NCI-H446 treated with DMSO at 0.1 percent for 48 hours (cell line): ENCODE data around the gene KCNIP3.

Experiments
- DNase-seq: peaks from one replicate; lab custom pipeline; 2025; lab: John Stamatoyannopoulos, UW

Gene KCNIP3

GRCh38 chr2:95328358-95329125 lies 31.4 kb downstream of the KCNIP3 start:
- no peak for DNase-seq

DNA sequence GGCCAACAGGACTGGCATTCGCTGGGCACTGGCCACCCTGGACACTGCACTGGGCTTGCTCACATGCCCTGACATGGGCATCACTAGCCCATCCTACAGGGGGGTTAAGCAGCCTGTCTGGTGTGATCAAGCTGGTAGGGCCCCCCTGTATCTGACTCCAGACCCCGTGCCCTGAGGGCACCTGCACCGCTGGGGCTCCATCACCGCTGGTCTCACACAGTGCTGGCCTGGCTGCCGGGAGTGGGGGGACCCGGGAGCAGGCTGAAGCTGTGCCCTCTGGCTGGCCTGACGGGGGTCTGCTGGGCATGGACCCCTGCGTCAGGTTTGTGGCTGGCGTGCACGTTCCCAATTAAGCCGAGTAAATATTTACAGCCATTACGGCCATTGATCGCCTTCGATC lies 32.3 kb downstream of the KCNIP3 start:
- DNase-seq, result no peak

GRCh38 chr2:95329891-95330793 lies 33.0 kb downstream of the KCNIP3 start:
- DNase-seq, result no peak

DNA sequence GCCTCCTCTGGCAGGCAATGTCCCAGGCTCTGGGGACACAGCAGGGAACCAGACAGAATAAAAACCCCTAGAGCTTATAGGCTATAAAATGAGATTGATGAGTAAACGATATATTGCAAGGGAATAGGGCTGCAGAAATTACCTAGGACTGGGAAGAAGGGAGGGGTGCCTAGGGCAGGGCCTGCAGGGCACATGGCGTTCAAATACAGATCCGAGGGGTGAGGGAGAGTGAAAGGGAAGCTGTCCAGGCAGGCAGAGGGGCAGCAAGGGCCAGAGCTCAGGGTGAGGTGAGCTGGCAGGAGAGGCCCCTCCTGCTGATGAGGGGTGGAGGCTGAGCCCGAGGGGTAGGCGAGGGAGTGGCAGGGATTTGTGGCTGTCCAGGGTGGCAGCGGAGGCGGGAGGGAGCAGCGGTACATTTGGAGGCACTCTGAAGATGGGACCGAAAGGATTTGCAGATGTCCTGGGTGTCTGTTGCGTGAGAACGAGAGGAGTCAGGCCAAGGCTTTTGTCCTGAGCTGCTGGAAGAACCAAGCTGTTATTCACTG lies 33.7 kb downstream of the KCNIP3 start:
- no peak for DNase-seq

DNA sequence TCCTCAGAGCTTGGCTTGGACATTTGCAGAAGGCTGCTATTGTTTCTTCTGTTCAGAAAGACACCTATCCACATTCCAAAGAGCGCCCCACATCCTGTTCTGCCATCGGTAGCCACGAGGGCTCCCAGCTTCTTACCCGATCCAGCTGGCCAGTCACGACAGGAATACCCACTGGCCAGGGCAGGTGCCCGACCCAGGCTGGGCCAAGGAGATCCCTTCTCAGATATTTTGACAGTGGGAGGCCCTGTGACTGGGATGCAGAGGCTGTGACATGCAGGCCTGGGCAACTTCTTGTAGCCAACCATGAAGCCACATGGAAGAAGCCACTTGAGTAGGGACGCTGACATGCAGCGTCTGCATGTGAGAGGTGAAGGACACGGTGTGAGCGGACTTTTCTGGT lies 34.5 kb downstream of the KCNIP3 start:
- DNase-seq, result no peak

DNA sequence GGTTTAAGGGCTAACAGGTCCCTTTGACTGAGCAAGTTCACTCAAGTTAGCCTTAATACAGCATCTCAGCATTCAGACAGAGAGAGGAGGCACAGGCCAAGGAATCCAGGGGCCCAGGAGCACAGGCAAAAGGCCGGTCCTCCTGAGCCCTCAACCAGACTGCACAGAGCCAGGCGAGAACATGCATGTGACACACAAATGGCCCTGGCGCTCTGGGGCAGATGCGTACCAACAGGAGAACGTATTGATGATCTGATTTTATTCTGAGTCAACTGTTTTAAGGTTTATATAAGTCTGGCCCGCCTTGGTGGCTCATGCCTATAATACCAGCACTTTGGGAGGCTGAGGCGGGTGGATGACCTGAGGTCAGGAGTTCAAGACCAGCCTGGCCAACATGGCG lies 34.9 kb downstream of the KCNIP3 start:
- DNase-seq, result no peak

DNA sequence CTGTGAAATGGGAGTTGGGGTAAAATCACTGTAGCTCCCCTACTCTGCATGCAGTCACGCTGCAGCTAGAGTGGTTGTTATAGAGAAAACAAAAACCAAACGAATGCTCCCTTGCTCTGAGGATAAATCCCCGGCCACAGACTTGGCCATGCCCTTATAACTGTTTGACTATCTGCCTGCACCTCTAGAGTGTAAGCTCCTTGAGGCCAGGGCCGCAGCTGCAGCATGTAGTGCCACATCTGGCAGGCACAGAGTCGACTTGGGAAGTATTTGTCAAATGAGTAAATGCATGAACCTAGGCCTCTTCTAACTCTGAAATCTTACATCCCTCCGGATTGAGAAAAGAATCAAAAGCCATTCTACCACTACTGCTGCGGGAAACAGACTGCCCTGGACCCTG lies 35.9 kb downstream of the KCNIP3 start:
- no peak for DNase-seq

DNA sequence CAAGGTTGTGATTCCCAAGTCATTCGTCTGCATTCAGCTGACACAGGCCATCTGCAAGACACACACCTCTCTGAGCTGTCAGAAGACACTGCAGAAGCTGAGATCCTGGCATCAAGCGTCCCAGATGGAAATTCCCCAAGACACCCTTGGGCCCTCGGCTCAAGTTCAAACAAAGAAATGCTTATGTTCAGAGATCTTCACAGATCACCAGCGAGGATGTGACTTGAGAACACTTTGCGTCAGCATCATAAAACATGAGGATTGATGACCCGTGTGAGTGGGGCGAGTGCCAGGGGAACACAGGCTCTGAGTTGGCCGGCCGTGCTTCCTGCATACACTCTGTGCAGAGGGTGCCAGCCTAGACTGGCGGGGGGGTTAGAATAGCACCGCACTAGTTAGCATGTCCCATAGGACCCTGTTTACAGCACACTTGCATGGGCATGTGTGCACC lies 36.8 kb downstream of the KCNIP3 start:
- no peak for DNase-seq

GRCh38 chr2:95334916-95335641 lies 37.9 kb downstream of the KCNIP3 start:
- no peak for DNase-seq

GRCh38 chr2:95336406-95336805 lies 39.3 kb downstream of the KCNIP3 start:
- DNase-seq, result no peak

- DNase-seq, result no peak
These were observed 40.7 kb downstream of the KCNIP3 start for GRCh38 chr2:95337829-95338228.

DNA sequence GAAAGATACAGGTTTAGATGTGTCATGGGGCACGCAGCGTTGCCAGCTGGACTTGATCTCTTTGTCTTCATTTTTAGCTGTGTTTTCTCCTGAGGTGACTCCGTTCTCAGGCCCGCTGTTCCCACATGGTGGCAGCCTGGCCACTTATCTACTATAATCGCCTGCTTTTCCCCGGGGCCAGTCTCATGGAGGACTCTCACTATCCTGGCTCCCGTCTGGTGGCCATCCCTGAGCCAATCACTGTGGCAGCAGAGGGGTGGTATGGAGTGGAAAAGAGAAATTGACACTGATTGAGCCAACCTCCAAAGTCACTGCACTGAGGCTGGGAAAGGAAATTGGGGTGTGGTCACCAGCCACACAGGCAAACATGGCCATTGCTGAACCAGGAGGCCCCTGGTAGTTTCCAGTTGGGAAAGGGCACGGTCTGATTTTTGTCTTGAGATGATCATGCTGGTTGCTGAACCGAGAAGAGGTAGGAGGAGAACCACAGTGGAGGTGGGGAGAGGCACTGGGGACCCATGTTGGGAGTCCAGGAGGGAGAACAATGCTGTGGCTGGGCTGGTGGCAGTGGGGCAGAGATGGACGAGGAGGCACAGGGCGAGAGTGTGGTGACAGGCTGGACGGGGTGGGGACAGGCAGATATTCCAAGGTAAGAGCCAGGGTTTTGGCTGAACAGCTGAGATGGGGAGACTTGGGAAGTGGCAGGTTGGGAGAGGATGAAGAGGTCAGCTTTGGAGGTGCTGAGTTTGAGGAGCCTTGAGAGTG lies 45.6 kb downstream of the KCNIP3 start:
- no peak for DNase-seq

DNA sequence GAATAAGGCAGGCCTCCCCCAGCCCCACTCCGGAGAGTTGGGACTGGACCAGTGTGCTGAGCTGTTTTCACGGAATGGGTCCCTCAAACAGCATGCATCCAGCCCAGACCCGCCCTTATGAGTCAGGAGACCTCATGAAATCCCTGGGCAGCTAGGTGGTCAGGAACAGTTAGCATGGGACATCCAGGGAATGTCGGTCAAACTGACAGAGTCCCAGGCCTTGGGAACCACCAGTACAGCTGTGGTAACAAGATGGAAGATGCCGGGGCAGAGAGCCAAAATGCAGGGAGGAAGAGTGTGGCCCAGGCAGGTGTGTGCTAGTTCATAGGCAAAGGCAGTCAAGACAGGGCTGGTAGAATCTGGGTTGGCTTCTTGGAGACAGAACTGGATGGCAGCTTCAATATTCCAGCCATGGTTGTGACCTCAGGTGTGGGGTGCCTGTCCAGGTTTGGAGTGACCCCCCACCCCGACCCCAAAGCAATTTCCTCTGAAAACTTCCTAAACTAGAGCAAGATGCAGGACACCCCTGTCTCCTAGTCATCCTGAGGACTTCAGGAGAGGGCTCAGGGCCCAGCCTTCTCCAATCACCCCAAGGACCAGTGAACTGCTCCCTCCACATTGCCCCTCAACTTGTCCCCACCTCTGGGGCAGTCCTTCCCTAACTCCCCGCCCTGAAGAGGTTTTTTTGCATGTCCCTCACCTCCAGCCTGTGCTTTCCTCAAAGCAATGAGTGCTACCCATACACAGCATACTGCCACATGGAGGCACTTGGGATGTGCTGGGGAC lies 46.5 kb downstream of the KCNIP3 start:
- DNase-seq, result no peak

GRCh38 chr2:95344215-95344583 lies 47.1 kb downstream of the KCNIP3 start:
- DNase-seq, result no peak

GRCh38 chr2:95344656-95345055 lies 47.5 kb downstream of the KCNIP3 start:
- no peak for DNase-seq

GRCh38 chr2:95345081-95345562 lies 48.0 kb downstream of the KCNIP3 start:
- DNase-seq, result no peak

DNA sequence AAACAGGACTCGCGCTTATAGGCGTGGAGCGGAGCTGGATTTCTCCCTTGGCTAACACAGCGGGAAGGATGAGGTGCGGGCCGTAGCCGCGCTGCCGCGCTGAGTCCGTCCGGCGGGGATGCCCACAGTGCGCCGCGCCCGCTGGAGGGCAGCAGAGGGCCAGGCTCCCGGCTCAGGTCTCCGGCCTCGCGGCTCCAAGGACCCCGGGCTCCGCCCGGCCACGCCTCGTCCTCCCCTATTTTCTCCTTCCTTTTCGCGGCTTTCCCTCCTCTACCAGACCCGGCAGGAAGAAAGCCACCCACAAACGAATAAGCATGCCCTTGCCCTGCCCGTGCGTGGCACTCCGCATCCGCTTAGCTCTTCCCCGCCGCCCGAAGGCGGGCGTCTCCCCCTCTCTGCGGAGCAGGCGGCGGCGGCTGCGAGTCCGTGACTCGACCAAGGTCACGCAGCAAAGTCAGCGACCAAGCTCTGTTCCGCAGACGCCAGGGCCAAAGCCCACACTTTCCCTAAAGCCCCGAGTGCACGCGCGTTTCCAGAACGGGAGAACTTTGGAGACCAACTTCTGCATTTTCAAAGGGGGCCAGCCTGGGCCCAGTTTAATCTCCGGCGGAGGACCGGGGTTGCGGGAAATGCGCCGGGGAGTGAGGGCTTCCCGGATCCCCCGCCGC lies 48.5 kb downstream of the KCNIP3 start:
- no peak for DNase-seq

- DNase-seq, result no peak
These were observed 49.1 kb downstream of the KCNIP3 start for GRCh38 chr2:95346231-95346737.

- DNase-seq, result no peak
These were observed 49.9 kb downstream of the KCNIP3 start for GRCh38 chr2:95346738-95347671.
